Caco-2 (cell line): ENCODE data around the gene PRC1. TPM values are rescaled to one million over a fixed set of nuclear protein-coding genes. Genes with fewer than 3 reads are reported as not detected.

Source experiments
- BruUV-seq: library from RNA; stranded (reverse); fragments of 400-500 nt; replicated peaks from 2 replicates; lab custom pipeline; 2021; lab: Mats Ljungman, UMichigan
- CTCF ChIA-PET: fragments of 300-600 bp; sonication (Branson Sonifier 250); formaldehyde crosslinking; loops from one replicate; lab custom pipeline; 2022; ENCODE audit warnings: antibody characterized with exemption; lab: Charles Lee
- POLR2A ChIA-PET: fragments of 300-600 bp; sonication (Branson Sonifier 250); formaldehyde crosslinking; loops from one replicate; lab custom pipeline; 2022; ENCODE audit warnings: antibody characterized with exemption; lab: Charles Lee
- DNase-seq, 2 experiments: peaks; one replicate each; pipeline versions ENCODE4 v3.0.0 to v3.0.0-alpha.2; 2020 to 2022
- H3K27me3 ChIP-seq: replicated peaks from 2 replicates; pipeline ENCODE4 v1.6.0; 2011; ENCODE audit warnings: low read length; ENCODE audit not compliant: control insufficient read depth, insufficient read depth
- H3K36me3 ChIP-seq: 2 replicates; pipeline ENCODE4 v1.5.1; 2011; ENCODE audit warnings: low read length; ENCODE audit not compliant: control insufficient read depth, insufficient read depth
- H3K4me1 ChIP-seq: fragments of 250-450 bp; sonication (Bioruptor Pico); 2 replicates; pipeline ENCODE4 v1.5.1; 2020; ENCODE audit warnings: mild to moderate bottlenecking
- H3K4me3 ChIP-seq: 2 replicates; pipeline ENCODE4 v1.5.1; 2011; ENCODE audit warnings: low read depth, mild to moderate bottlenecking, control low read depth, low read length
- H3K9me3 ChIP-seq: fragments of 250-450 bp; sonication (Bioruptor Pico); 2 replicates; pipeline ENCODE4 v1.5.1; 2020; ENCODE audit warnings: mild to moderate bottlenecking, moderate library complexity
- H3K27ac Mint-ChIP-seq: one replicate; pipeline ENCODE4 v1.8.0; 2022; ENCODE audit warnings: mixed read lengths; ENCODE audit not compliant: unreplicated experiment
- H3K27me3 Mint-ChIP-seq: one replicate; pipeline ENCODE4 v1.8.0; 2022; ENCODE audit warnings: mixed read lengths; ENCODE audit not compliant: insufficient read depth, unreplicated experiment
- H3K36me3 Mint-ChIP-seq: one replicate; pipeline ENCODE4 v1.8.0; 2022; ENCODE audit warnings: mild to moderate bottlenecking, mixed read lengths; ENCODE audit not compliant: insufficient read depth, unreplicated experiment
- H3K4me1 Mint-ChIP-seq: one replicate; pipeline ENCODE4 v1.8.0; 2022; ENCODE audit warnings: low read depth, mixed read lengths; ENCODE audit not compliant: unreplicated experiment
- H3K4me3 Mint-ChIP-seq: one replicate; pipeline ENCODE4 v1.8.0; 2022; ENCODE audit warnings: mild to moderate bottlenecking, moderate library complexity, mixed read lengths; ENCODE audit not compliant: unreplicated experiment
- H3K9me3 Mint-ChIP-seq: one replicate; pipeline ENCODE4 v1.8.0; 2022; ENCODE audit warnings: mixed read lengths; ENCODE audit not compliant: unreplicated experiment
- CTCF ChIP-seq, 2 experiments: fragments of 200-600 bp in 1 of 2; IDR thresholded peaks; 1 replicate in 1 of 2; 2 replicates in 1 of 2; pipeline versions ENCODE4 v1.5.1 to v1.8.0; 2011 to 2022; ENCODE audit warnings: antibody characterized with exemption in 1 of 2, control low read depth in 1 of 2, inconsistent platforms in 1 of 2, low read depth in 1 of 2, low read length in 1 of 2, mild to moderate bottlenecking in 1 of 2, moderate library complexity in 1 of 2; ENCODE audit not compliant: insufficient read depth in 1 of 2, severe bottlenecking in 1 of 2, unreplicated experiment in 1 of 2
- intact Hi-C: fragments of 100-400 bp; cut with micrococcal nuclease; formaldehyde crosslinking; loops from one replicate; pipeline ENCODE4 v1.10.0; 2022; ENCODE audit not compliant: unreplicated experiment
- total RNA-seq: library from RNA; stranded (reverse); gene quantifications from 2 replicates; pipeline ENCODE4 v1.2.3, GENCODE V29; 2022

PRC1 gene
- total RNA-seq, 1 experiment from 2014 or later, result 145 TPM

- BruUV-seq, result no TSS peak
- Histone ChIP-seq H3K4me3 (no peak overlapping the region), H3K4me1 (no peaks in the 10 kb centered on the region), H3K36me3 (no peaks in the 10 kb centered on the region), H3K27me3 (no peaks in the 10 kb centered on the region), H3K9me3 (no peaks in the 10 kb centered on the region)
- Mint-ChIP-seq H3K4me3 (no peak overlapping the region), H3K36me3 (peaks cover 25% of the 10 kb centered on the region), H3K27ac (no peak overlapping the region), H3K27me3 (no peaks in the 10 kb centered on the region), H3K9me3 (no peaks in the 10 kb centered on the region), H3K4me1 (no peaks in the 10 kb centered on the region)
- no peak for DNase-seq
- no peak for TF ChIP-seq CTCF (IDR thresholded peaks at IDR 0.05; ENCODE audit: insufficient read depth in 1 of 2, low read depth in 1 of 2, low read length in 1 of 2, severe bottlenecking in 1 of 2, unreplicated experiment in 1 of 2)
- ChIA-PET POLR2A (no interaction called here), CTCF (no interaction called here)
- intact Hi-C loops, result no loop called here
Observed at GRCh38 chr15:90918835-90919234, 75.5 kb downstream of the PRC1 start.

- no peak overlapping the region for H3K27ac Mint-ChIP-seq
- TF ChIP-seq CTCF (IDR thresholded peaks at IDR 0.05; ENCODE audit: insufficient read depth in 1 of 2, low read depth in 1 of 2, low read length in 1 of 2, severe bottlenecking in 1 of 2, unreplicated experiment in 1 of 2), result no peak
- Histone ChIP-seq H3K36me3 (no peaks in the 10 kb centered on the region), H3K27me3 (no peaks in the 10 kb centered on the region), H3K4me1 (no peaks in the 10 kb centered on the region), H3K4me3 (no peak overlapping the region), H3K9me3 (no peaks in the 10 kb centered on the region)
- ChIA-PET POLR2A (no interaction called here), CTCF (interaction anchor here (1.2 kb wide), 1 partner anchor 13 kb away, joined by 3 read pairs; no protein-coding TSS in a partner anchor)
- no peaks in the 10 kb centered on the region for H3K27me3 Mint-ChIP-seq
- no peaks in the 10 kb centered on the region for H3K4me1 Mint-ChIP-seq
- peaks cover 31% of the 10 kb centered on the region for H3K36me3 Mint-ChIP-seq
- H3K4me3 Mint-ChIP-seq, result no peak overlapping the region
- intact Hi-C loops, result no loop called here
- BruUV-seq, result no TSS peak
- no peak for DNase-seq
- no peaks in the 10 kb centered on the region for H3K9me3 Mint-ChIP-seq
Observed at GRCh38 chr15:90918034-90918788, 76.1 kb downstream of the PRC1 start.

- no peaks in the 10 kb centered on the region for H3K27me3 Mint-ChIP-seq
- ChIA-PET POLR2A (no interaction called here), CTCF (interaction anchor here (1.2 kb wide), 1 partner anchor 14 kb away, joined by 3 read pairs; no protein-coding TSS in a partner anchor)
- H3K4me1 ChIP-seq, result no peaks in the 10 kb centered on the region
- no peak overlapping the region for H3K27ac Mint-ChIP-seq
- H3K4me1 Mint-ChIP-seq, result no peaks in the 10 kb centered on the region
- intact Hi-C loops, result no loop called here
- no peak overlapping the region for H3K4me3 Mint-ChIP-seq
- no TSS peak for BruUV-seq
- H3K36me3 Mint-ChIP-seq, result peaks cover 31% of the 10 kb centered on the region
- TF ChIP-seq CTCF (IDR thresholded peaks at IDR 0.05; ENCODE audit: insufficient read depth in 1 of 2, low read depth in 1 of 2, low read length in 1 of 2, severe bottlenecking in 1 of 2, unreplicated experiment in 1 of 2), result no peak
- H3K9me3 ChIP-seq, result no peaks in the 10 kb centered on the region
- H3K4me3 ChIP-seq, result no peak overlapping the region
- H3K9me3 Mint-ChIP-seq, result no peaks in the 10 kb centered on the region
- H3K36me3 ChIP-seq, result no peaks in the 10 kb centered on the region
- no peaks in the 10 kb centered on the region for H3K27me3 ChIP-seq
- no peak for DNase-seq
Observed at GRCh38 chr15:90917569-90917968, 76.8 kb downstream of the PRC1 start.
